DND-41 (cell line): ENCODE measurements around the gene CRTAC1.

Source experiments
- ATAC-seq: fragments of 200-7000 bp; cut with Tn5 transposase; 3 replicates; pipeline ENCODE4 v1.9.1; 2021; ENCODE audit warnings: low read depth; ENCODE audit not compliant: insufficient read depth
- DNase-seq: peaks from one replicate; pipeline ENCODE4 v3.0.0-alpha.2; 2020
- H2AFZ ChIP-seq: 2 replicates; pipeline ENCODE4 v1.6.0; 2012; ENCODE audit warnings: low read depth, low read length
- H3K27ac ChIP-seq: 2 replicates; pipeline ENCODE4 v1.5.1; 2012; ENCODE audit warnings: low read length, inconsistent platforms
- H3K27me3 ChIP-seq: fragments of 200-600 bp; sonication (generic); 2 replicates; pipeline ENCODE4 v1.6.0; 2012; ENCODE audit warnings: low read length, mild to moderate bottlenecking, inconsistent platforms; ENCODE audit not compliant: insufficient read depth, poor library complexity
- H3K36me3 ChIP-seq: 2 replicates; pipeline ENCODE4 v1.5.1; 2012; ENCODE audit warnings: low read length, inconsistent platforms; ENCODE audit not compliant: insufficient read depth
- H3K4me1 ChIP-seq: 2 replicates; pipeline ENCODE4 v1.5.1; 2012; ENCODE audit warnings: mild to moderate bottlenecking, low read length; ENCODE audit not compliant: insufficient read depth
- H3K4me2 ChIP-seq: 2 replicates; pipeline ENCODE4 v1.6.0; 2012; ENCODE audit warnings: mild to moderate bottlenecking, moderate library complexity, low read length, inconsistent platforms; ENCODE audit not compliant: insufficient read depth
- H3K4me3 ChIP-seq, 2 experiments: fragments of 200-600 bp in 1 of 2; shearing (Covaris generic) in 1 of 2; 2 replicates each; pipeline ENCODE4 v1.5.1; 2012 to 2016; ENCODE audit warnings: inconsistent platforms in 2 of 2, low read length in 2 of 2, mild to moderate bottlenecking in 2 of 2, low read depth in 1 of 2, moderate library complexity in 1 of 2
- H3K79me2 ChIP-seq: 2 replicates; pipeline ENCODE4 v1.6.0; 2012; ENCODE audit warnings: low read length, inconsistent platforms; ENCODE audit not compliant: insufficient read depth
- H3K9ac ChIP-seq: 2 replicates; pipeline ENCODE4 v1.6.0; 2012; ENCODE audit warnings: low read depth, mild to moderate bottlenecking, inconsistent platforms, low read length, moderate library complexity
- H3K9me3 ChIP-seq: 2 replicates; pipeline ENCODE4 v1.5.1; 2012; ENCODE audit warnings: low read length, moderate library complexity, mild to moderate bottlenecking, inconsistent platforms; ENCODE audit not compliant: insufficient read depth, severe bottlenecking
- H4K20me1 ChIP-seq: 2 replicates; pipeline ENCODE4 v1.6.0; 2012; ENCODE audit warnings: low read length; ENCODE audit not compliant: insufficient read depth
- CTCF ChIP-seq: IDR thresholded peaks from 2 replicates; pipeline ENCODE4 v1.5.1; 2012; ENCODE audit warnings: borderline replicate concordance, low read length, moderate library complexity, mild to moderate bottlenecking; ENCODE audit not compliant: poor library complexity, severe bottlenecking; ENCODE audit errors: extremely low read depth
- EZH2 ChIP-seq: IDR thresholded peaks from 3 replicates; pipeline ENCODE4 v1.6.1; 2012; ENCODE audit warnings: borderline replicate concordance, low read depth, mild to moderate bottlenecking, moderate library complexity, low read length, inconsistent platforms; ENCODE audit not compliant: severe bottlenecking

CRTAC1 gene

GRCh38 chr10:97854743-97855142 is 175.7 kb downstream of the CRTAC1 start:
- H3K79me2 ChIP-seq, result no peaks in the 10 kb centered on the region
- peaks cover 5% of the 10 kb centered on the region for H3K4me1 ChIP-seq
- H3K27ac ChIP-seq, result no peak overlapping the region
- no peak overlapping the region for H3K4me2 ChIP-seq
- H4K20me1 ChIP-seq, result peaks cover 16% of the 10 kb centered on the region
- H2AFZ ChIP-seq, result no peak overlapping the region
- TF ChIP-seq EZH2, result no peak
- TF ChIP-seq CTCF, result no peak
- no peak for ATAC-seq
- peaks cover 11% of the 10 kb centered on the region for H3K27me3 ChIP-seq
- DNase-seq, result no peak
- no peak overlapping the region for H3K4me3 ChIP-seq
- H3K9ac ChIP-seq, result no peak overlapping the region
- H3K9me3 ChIP-seq, result no peaks in the 10 kb centered on the region
- H3K36me3 ChIP-seq, result no peaks in the 10 kb centered on the region

- TF ChIP-seq CTCF, result no peak
- no peak for TF ChIP-seq EZH2
- Histone ChIP-seq H3K4me1 (peaks cover 14% of the 10 kb centered on the region), H3K27me3 (peaks cover 15% of the 10 kb centered on the region), H3K36me3 (no peaks in the 10 kb centered on the region), H3K4me2 (no peak overlapping the region), H2AFZ (no peak overlapping the region), H3K4me3 (no peak overlapping the region), H4K20me1 (peaks cover 20% of the 10 kb centered on the region), H3K9me3 (no peaks in the 10 kb centered on the region), H3K27ac (no peak overlapping the region), H3K9ac (no peak overlapping the region), H3K79me2 (no peaks in the 10 kb centered on the region)
- DNase-seq (no peak), ATAC-seq (no peak)
These were observed 177.5 kb downstream of the CRTAC1 start for GRCh38 chr10:97852840-97853405.

- H3K4me3 ChIP-seq, result no peak overlapping the region
- no peak overlapping the region for H2AFZ ChIP-seq
- peaks cover 20% of the 10 kb centered on the region for H4K20me1 ChIP-seq
- H3K4me1 ChIP-seq, result peaks cover 14% of the 10 kb centered on the region
- H3K4me2 ChIP-seq, result no peak overlapping the region
- ATAC-seq (no peak), DNase-seq (no peak)
- no peaks in the 10 kb centered on the region for H3K79me2 ChIP-seq
- TF ChIP-seq CTCF (no peak), EZH2 (no peak)
- H3K27me3 ChIP-seq, result peaks cover 15% of the 10 kb centered on the region
- H3K9me3 ChIP-seq, result no peaks in the 10 kb centered on the region
- no peaks in the 10 kb centered on the region for H3K36me3 ChIP-seq
- H3K27ac ChIP-seq, result no peak overlapping the region
- no peak overlapping the region for H3K9ac ChIP-seq
These were observed 178.1 kb downstream of the CRTAC1 start for GRCh38 chr10:97852277-97852676.
